CD4-positive, CD25-positive, alpha-beta regulatory T cell (primary cell): ENCODE measurements around the gene ABCA13. TPM values are rescaled to one million over a fixed set of nuclear protein-coding genes. Genes with fewer than 3 reads are reported as not detected.

Source experiments
- ATAC-seq, 2 donors: fragments of 150-1000 bp; cut with Tn5 transposase; one replicate each; pipeline ENCODE4 v1.10.0; 2021; ENCODE audit warnings: low read depth in 2 of 2, moderate number of reproducible peaks in 2 of 2, moderate library complexity in 1 of 2
- DNase-seq, 3 donors: peaks; one replicate each; pipeline versions ENCODE4 v3.0.0 to v3.0.0-alpha.2; 2012 to 2022; ENCODE audit warnings: mixed read lengths in 1 of 3
- H3K27ac ChIP-seq: one replicate; pipeline ENCODE4 v1.7.0; 2013; ENCODE audit warnings: mild to moderate bottlenecking, low read length; ENCODE audit not compliant: insufficient read depth, poor library complexity, severe bottlenecking
- H3K27me3 ChIP-seq: one replicate; pipeline ENCODE4 v1.7.0; 2013; ENCODE audit warnings: low read length; ENCODE audit not compliant: control insufficient read depth, insufficient read depth
- H3K36me3 ChIP-seq: one replicate; pipeline ENCODE4 v1.7.0; 2013; ENCODE audit warnings: mild to moderate bottlenecking, low read length, moderate library complexity; ENCODE audit not compliant: control insufficient read depth, insufficient read depth
- H3K4me1 ChIP-seq: 2 replicates; pipeline ENCODE4 v1.7.0; 2013; ENCODE audit warnings: mild to moderate bottlenecking, low read length; ENCODE audit not compliant: insufficient read depth, control insufficient read depth, poor library complexity, severe bottlenecking
- H3K4me3 ChIP-seq: one replicate; pipeline ENCODE4 v1.7.0; 2013; ENCODE audit warnings: low read depth, mild to moderate bottlenecking, low read length, moderate library complexity
- H3K9me3 ChIP-seq, 2 experiments: 1 replicate in 1 of 2; 2 replicates in 1 of 2; pipeline ENCODE4 v1.7.0; 2013; ENCODE audit warnings: low read length in 2 of 2, mild to moderate bottlenecking in 1 of 2, moderate library complexity in 1 of 2; ENCODE audit not compliant: control insufficient read depth in 2 of 2
- H3K27ac Mint-ChIP-seq, 3 donors: one replicate each; pipeline ENCODE4 v1.8.0; 2020 to 2022; ENCODE audit warnings: mild to moderate bottlenecking in 3 of 3, mixed read lengths in 3 of 3, moderate library complexity in 2 of 3
- H3K27me3 Mint-ChIP-seq: one replicate; pipeline ENCODE4 v1.8.0; 2022; ENCODE audit warnings: mild to moderate bottlenecking, mixed read lengths
- H3K36me3 Mint-ChIP-seq: one replicate; pipeline ENCODE4 v1.8.0; 2020; ENCODE audit warnings: mixed read lengths
- H3K4me1 Mint-ChIP-seq, 4 donors: one replicate each; pipeline ENCODE4 v1.8.0; 2020 to 2022; ENCODE audit warnings: mixed read lengths in 4 of 4, mild to moderate bottlenecking in 1 of 4
- H3K4me3 Mint-ChIP-seq, 4 donors: one replicate each; pipeline ENCODE4 v1.8.0; 2020 to 2022; ENCODE audit warnings: mild to moderate bottlenecking in 4 of 4, mixed read lengths in 4 of 4, moderate library complexity in 3 of 4
- H3K9me3 Mint-ChIP-seq, 7 donors: one replicate each; pipeline ENCODE4 v1.8.0; 2020 to 2022; ENCODE audit warnings: mixed read lengths in 7 of 7, mild to moderate bottlenecking in 3 of 7, moderate library complexity in 2 of 7
- polyA plus RNA-seq, 4 donors: library from polyadenylated mRNA; unstranded; fragments of 300-500 nt; fragmentation: Illumina TruSeq; gene quantifications; one replicate each; pipeline ENCODE4 v1.2.3, GENCODE V29; 2021
- total RNA-seq: library from RNA; stranded (reverse); gene quantifications from one replicate; pipeline ENCODE4 v1.2.3, GENCODE V29; 2022

Gene ABCA13
- total and polyA plus RNA-seq, 5 donors from 2014 or later, result 1.1 TPM; not detected in 4

- no peak overlapping the region for H3K4me3 Mint-ChIP-seq
- no peaks in the 10 kb centered on the region for H3K36me3 Mint-ChIP-seq
- Histone ChIP-seq H3K9me3 (no peaks in the 10 kb centered on the region), H3K4me3 (no peak overlapping the region), H3K27me3 (no peaks in the 10 kb centered on the region), H3K36me3 (no peaks in the 10 kb centered on the region), H3K4me1 (no peaks in the 10 kb centered on the region), H3K27ac (no peak overlapping the region)
- peaks cover 0 to 20% (median 6%) of the 10 kb centered on the region in 7 donors for H3K9me3 Mint-ChIP-seq
- no peaks in the 10 kb centered on the region for H3K27me3 Mint-ChIP-seq
- no peak overlapping the region for H3K27ac Mint-ChIP-seq
- ATAC-seq (no peak), DNase-seq (no peak)
- H3K4me1 Mint-ChIP-seq, result no peaks in the 10 kb centered on the region
These were observed 369.5 kb downstream of the ABCA13 start for GRCh38 chr7:48540746-48541145.

DNA sequence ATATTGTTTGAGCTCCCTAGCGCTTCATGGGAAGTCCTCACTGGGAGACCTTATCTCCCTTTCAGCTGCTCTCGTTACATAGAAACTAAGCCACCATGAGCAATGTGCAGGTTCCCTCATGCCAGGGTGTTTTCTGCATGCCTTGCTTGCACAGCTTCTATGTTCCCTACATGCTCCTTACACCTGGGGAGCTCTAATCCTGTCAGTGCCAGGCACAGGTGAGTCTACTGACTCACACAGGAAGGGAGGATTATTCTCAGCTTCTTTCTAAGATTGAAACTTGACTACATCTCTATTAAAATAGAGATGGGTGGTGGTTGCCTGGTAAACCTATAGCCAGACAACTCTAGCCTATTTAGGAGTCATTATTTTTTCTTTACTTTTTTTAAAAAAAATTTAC, 377.4 kb downstream of the ABCA13 start:
- H3K27me3 ChIP-seq, result no peaks in the 10 kb centered on the region
- H3K4me1 ChIP-seq, result no peaks in the 10 kb centered on the region
- ATAC-seq, result no peak
- Mint-ChIP-seq H3K27me3 (no peaks in the 10 kb centered on the region), H3K9me3 (peaks cover 0 to 9% (median 3%) of the 10 kb centered on the region in 7 donors), H3K27ac (no peak overlapping the region), H3K36me3 (no peaks in the 10 kb centered on the region), H3K4me1 (no peaks in the 10 kb centered on the region), H3K4me3 (no peak overlapping the region)
- no peaks in the 10 kb centered on the region for H3K9me3 ChIP-seq
- no peaks in the 10 kb centered on the region for H3K36me3 ChIP-seq
- H3K27ac ChIP-seq, result no peak overlapping the region
- DNase-seq, result no peak
- no peak overlapping the region for H3K4me3 ChIP-seq

DNA sequence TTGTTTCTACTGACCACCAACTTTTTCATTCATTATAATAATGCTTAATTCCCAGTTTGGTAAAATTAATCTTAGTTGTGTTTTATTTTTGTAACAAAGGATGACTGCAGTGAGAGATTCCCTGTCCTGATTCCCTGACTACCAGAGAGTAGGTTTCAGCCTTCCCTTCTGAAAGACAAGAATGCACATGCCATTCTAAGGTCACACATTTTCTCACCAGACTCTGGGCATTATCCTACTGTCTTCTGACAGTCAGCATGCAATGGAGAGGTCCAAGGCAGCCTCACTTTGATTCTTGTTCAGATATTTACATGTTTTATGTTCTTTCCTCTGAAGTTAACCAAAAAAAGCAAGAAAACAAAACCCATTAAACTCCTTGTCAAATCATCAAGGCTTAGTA, 380.4 kb downstream of the ABCA13 start:
- Mint-ChIP-seq H3K4me3 (no peak overlapping the region), H3K4me1 (no peaks in the 10 kb centered on the region), H3K27me3 (no peaks in the 10 kb centered on the region), H3K9me3 (peaks cover 0 to 20% (median 4%) of the 10 kb centered on the region in 7 donors), H3K36me3 (no peaks in the 10 kb centered on the region), H3K27ac (no peak overlapping the region)
- no peak overlapping the region for H3K27ac ChIP-seq
- DNase-seq (no peak), ATAC-seq (no peak)
- no peaks in the 10 kb centered on the region for H3K9me3 ChIP-seq
- no peak overlapping the region for H3K4me3 ChIP-seq
- no peaks in the 10 kb centered on the region for H3K27me3 ChIP-seq
- no peaks in the 10 kb centered on the region for H3K4me1 ChIP-seq
- H3K36me3 ChIP-seq, result no peaks in the 10 kb centered on the region

- no peaks in the 10 kb centered on the region for H3K36me3 ChIP-seq
- Mint-ChIP-seq H3K36me3 (no peaks in the 10 kb centered on the region), H3K27ac (no peak overlapping the region), H3K4me3 (no peak overlapping the region), H3K9me3 (peaks cover 0 to 9% (median 2%) of the 10 kb centered on the region in 7 donors), H3K4me1 (no peaks in the 10 kb centered on the region), H3K27me3 (no peaks in the 10 kb centered on the region)
- no peaks in the 10 kb centered on the region for H3K27me3 ChIP-seq
- no peak overlapping the region for H3K27ac ChIP-seq
- no peak for ATAC-seq
- H3K4me1 ChIP-seq, result no peaks in the 10 kb centered on the region
- no peak overlapping the region for H3K4me3 ChIP-seq
- DNase-seq, result no peak
- peaks cover 0 to 5% of the 10 kb centered on the region in 2 experiments for H3K9me3 ChIP-seq
These were observed 392.1 kb downstream of the ABCA13 start for GRCh38 chr7:48563334-48563733.

DNA sequence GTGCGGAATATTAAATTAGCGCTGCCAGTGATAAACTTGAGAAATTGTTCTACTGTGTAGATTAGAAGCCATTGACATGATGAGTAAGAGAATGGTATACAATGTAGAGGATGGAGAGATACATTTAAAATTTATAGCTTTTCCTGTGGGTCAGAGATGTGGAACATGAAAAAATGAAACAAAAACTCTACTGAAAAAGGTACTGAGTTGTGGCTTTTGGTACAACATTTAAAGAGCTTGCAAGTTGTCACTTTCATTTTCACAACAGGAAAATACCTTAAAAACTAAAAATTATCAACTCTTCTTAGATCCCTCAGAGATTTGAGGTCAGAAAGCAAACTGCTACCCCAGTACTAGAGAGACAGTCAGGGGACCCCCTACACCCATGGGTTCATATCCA, 404.3 kb downstream of the ABCA13 start:
- H3K27ac ChIP-seq, result no peak overlapping the region
- H3K27me3 Mint-ChIP-seq, result no peaks in the 10 kb centered on the region

DNA sequence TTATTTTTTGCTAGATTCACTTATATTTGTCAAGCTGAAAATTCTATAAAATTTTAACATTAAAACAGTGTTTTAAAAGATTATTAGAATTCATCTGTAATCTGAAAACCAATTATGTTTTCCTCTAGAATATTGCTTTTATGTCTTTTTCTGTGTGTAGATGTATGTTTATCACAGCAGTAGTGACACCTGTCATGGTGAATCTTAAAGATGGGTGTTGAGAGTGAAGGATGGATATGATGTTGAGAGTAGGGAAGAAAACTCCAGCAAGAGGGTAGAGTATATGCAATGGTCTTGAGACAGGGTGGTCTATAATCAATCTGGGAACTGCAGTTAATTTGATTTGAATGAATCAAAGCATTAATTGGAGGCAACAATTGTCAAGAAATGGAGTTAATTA, 416.2 kb downstream of the ABCA13 start:
- no peak overlapping the region for H3K27ac ChIP-seq
- Mint-ChIP-seq H3K27me3 (no peaks in the 10 kb centered on the region), H3K36me3 (no peaks in the 10 kb centered on the region), H3K4me3 (no peak overlapping the region), H3K27ac (no peak overlapping the region), H3K4me1 (no peaks in the 10 kb centered on the region), H3K9me3 (no peaks in the 10 kb centered on the region)
- DNase-seq, result no peak
- no peak overlapping the region for H3K4me3 ChIP-seq
- no peaks in the 10 kb centered on the region for H3K27me3 ChIP-seq
- no peaks in the 10 kb centered on the region for H3K9me3 ChIP-seq
- H3K4me1 ChIP-seq, result no peaks in the 10 kb centered on the region
- no peak for ATAC-seq
- no peaks in the 10 kb centered on the region for H3K36me3 ChIP-seq

More for the DNA sequence above, 404.3 kb downstream of the ABCA13 start:
- Mint-ChIP-seq H3K4me1 (no peaks in the 10 kb centered on the region), H3K36me3 (no peaks in the 10 kb centered on the region), H3K9me3 (peaks cover 0 to 6% (median 2%) of the 10 kb centered on the region in 7 donors), H3K27ac (no peak overlapping the region), H3K4me3 (no peak overlapping the region)
- H3K4me1 ChIP-seq, result no peaks in the 10 kb centered on the region
- no peaks in the 10 kb centered on the region for H3K9me3 ChIP-seq
- DNase-seq (no peak), ATAC-seq (no peak)
- no peaks in the 10 kb centered on the region for H3K27me3 ChIP-seq
- no peaks in the 10 kb centered on the region for H3K36me3 ChIP-seq
- no peak overlapping the region for H3K4me3 ChIP-seq

- Histone ChIP-seq H3K27ac (no peak overlapping the region), H3K27me3 (no peaks in the 10 kb centered on the region), H3K9me3 (no peaks in the 10 kb centered on the region), H3K36me3 (no peaks in the 10 kb centered on the region), H3K4me3 (no peak overlapping the region), H3K4me1 (no peaks in the 10 kb centered on the region)
- H3K27ac Mint-ChIP-seq, result no peak overlapping the region
- ATAC-seq (no peak), DNase-seq (no peak)
- H3K9me3 Mint-ChIP-seq, result peaks cover 0 to 2% (median 0%) of the 10 kb centered on the region in 7 donors
- no peaks in the 10 kb centered on the region for H3K27me3 Mint-ChIP-seq
- H3K36me3 Mint-ChIP-seq, result no peaks in the 10 kb centered on the region
- H3K4me3 Mint-ChIP-seq, result no peak overlapping the region
- H3K4me1 Mint-ChIP-seq, result no peaks in the 10 kb centered on the region
These were observed 423.1 kb downstream of the ABCA13 start for GRCh38 chr7:48594349-48594748.

- no peak for ATAC-seq
- H3K27me3 ChIP-seq, result no peaks in the 10 kb centered on the region
- no peaks in the 10 kb centered on the region for H3K9me3 ChIP-seq
- Mint-ChIP-seq H3K36me3 (no peaks in the 10 kb centered on the region), H3K9me3 (peaks cover 0 to 2% (median 0%) of the 10 kb centered on the region in 7 donors), H3K27ac (no peak overlapping the region), H3K27me3 (no peaks in the 10 kb centered on the region), H3K4me1 (no peaks in the 10 kb centered on the region), H3K4me3 (no peak overlapping the region)
- H3K36me3 ChIP-seq, result no peaks in the 10 kb centered on the region
- no peak for DNase-seq
- no peak overlapping the region for H3K4me3 ChIP-seq
- no peaks in the 10 kb centered on the region for H3K4me1 ChIP-seq
- no peak overlapping the region for H3K27ac ChIP-seq
These were observed 424.5 kb downstream of the ABCA13 start for GRCh38 chr7:48595756-48596155.
